T47D (cell line): ENCODE measurements around the gene GPC3.

Experiments
- DNase-seq, 2 experiments: peaks; one replicate each; pipeline versions ENCODE4 v3.0.0 to v3.0.0-alpha.2; 2011 to 2012; ENCODE audit warnings: low read depth in 1 of 2, low spot score in 1 of 2
- JUND ChIP-seq: IDR thresholded peaks from 2 replicates; pipeline ENCODE4 v1.6.1; 2012; ENCODE audit warnings: low read depth
- in situ Hi-C: cut with HindIII; loops from 2 replicates; pipeline ENCODE4 v1.10.0; 2016; ENCODE audit warnings: low sequenced_read_pairs, low pct_unique_long_range_greater_than_20kb

The GPC3 gene

DNA sequence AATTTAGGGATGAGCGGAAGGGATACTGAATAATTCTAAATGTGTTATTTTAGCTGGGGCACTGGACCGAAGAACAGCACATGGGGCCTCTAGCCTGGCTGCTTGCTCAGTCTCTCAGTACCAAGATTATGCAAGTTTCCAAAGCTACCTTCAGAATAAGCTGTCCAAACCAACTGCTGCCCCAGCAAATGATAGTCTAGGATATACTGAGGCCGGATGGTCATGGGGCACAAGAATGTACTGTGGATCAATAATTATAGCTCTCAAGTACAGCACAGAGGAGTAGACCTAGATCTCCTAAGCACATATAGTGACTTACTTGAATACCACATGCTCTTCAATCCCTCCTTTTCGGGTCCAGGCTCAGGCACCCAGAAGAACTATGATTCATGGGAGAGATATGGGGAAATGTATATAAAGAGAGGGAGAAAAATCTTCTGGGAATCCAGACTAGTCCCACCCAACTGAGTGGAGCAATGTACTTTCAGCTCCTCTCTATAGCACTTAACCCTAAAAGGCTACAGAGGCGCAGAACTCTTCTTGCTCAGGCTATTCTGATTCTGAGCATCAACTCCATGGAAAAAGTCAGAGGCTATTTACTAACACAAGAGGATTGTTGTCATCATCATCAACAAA lies 409.8 kb downstream of the GPC3 start:
- DNase-seq, result no peak
- in situ Hi-C loops, result no loop called here
- no peak for TF ChIP-seq JUND

DNA sequence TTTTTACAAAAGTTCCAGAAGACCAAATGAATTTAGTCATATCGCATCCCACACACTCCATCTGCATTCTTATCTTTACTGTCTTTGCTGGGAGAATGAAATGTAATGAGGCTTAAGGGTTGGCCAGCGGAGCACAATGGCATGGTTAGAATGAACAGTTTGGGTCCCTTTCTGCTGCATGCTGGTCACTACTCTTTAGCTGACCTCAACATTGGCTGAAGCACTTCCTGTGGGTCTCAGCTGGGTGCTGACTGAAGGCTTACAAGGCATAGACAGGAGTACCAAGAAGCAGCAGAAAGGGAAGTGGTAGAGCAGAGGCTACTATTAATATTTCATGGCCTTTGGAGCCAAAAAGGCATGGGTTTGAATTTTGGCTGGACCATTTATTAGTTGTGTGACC lies 410.7 kb downstream of the GPC3 start:
- DNase-seq, result no peak
- no peak for TF ChIP-seq JUND
- in situ Hi-C loops, result no loop called here

DNA sequence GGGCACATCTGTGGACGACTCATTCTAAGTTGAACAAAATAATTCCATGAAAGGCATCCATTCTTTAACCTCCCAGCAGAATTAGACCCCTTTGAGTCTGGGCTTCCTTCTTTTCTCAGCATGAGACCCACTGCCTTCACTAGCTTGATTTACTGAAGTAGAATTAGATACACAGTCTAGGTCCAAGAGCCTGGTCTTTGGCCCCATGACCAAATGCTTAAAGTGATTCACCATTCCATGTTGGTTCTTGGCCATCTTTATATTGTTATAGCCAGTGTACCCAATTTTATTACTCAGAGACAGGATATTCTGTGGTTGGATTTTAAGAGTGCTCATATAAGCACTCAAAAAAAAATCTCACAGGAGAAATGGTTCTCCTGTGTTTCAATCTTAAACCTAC lies 414.8 kb downstream of the GPC3 start:
- DNase-seq, result no peak
- in situ Hi-C loops, result no loop called here
- no peak for TF ChIP-seq JUND

DNA sequence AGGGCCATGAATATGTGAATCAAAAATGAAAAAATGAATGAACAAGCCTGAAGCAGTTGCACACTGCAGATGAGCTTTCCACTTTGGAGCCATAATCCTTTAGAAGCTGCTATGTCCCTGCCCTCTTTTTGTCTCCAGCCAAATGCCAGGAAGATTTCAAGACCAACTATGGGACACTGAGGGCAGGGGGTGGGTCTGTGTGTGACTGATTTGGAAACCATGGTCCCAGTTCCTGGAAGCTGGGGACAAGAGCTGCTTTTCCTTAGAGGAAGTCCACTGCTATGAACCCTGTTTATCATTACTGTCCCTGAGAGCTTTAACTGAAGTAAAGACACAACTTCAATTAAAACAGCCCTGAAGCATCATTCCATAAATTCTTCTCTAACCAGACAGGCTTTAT lies 416.2 kb downstream of the GPC3 start:
- TF ChIP-seq JUND, result no peak
- in situ Hi-C loops, result no loop called here
- DNase-seq, result no peak

DNA sequence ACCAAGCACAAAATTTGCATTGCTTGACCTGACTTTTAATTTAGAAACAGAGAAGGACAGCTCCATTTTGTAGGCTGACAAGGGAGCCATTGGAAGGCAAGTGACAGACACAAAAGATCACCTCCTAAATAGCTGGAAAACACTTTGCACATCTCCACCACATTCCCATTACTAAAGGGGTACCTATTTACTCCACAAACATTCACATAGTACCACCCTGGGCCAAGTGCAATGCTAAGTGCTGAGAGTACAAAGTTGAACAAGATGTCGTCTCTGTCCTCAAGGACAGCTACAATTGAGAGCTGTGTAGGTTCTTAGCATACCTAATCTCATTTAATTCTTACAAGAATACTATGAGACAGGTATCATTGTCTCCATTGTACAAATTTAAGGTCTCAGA lies 417.3 kb downstream of the GPC3 start:
- no peak for TF ChIP-seq JUND
- in situ Hi-C loops, result no loop called here
- no peak for DNase-seq

DNA sequence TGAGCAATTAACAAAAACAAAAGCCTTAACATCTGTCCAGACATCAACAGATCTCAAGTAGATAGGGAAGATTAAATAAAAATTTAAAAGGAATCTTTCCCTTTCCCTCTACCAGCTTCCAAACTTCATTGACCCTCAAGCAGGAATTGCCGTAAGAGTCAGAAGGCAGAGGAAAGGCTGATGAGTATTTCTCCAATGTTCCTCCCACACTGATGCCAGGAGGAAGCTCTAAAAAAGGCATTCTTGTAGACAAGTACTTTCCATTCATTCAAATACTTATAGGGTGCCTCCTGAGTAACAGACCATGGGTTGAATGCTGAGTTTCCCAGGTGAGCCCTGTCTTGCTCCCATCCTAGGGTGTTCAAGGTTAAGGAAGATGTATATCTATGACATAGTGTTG lies 418.5 kb downstream of the GPC3 start:
- no peak for DNase-seq
- no peak for TF ChIP-seq JUND
- in situ Hi-C loops, result no loop called here

DNA sequence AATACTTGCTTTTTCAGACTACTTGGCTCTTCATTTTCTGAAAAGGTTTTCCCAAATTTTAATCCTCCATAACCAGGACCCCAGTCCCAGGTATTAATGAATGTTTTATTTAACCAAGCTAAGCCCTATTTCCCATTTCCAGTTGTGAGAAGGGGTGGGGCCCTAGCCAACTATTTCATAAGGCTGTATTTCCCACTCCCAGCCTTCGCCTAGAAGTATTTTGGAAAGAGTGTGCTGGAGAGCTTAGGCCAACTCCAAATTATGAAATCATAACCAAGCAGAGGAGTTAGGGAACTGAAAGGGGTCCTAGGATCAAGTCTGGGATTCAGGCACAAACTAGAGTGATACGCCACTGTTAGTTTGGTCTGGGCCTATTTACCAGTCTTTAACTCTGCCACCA lies 421.7 kb downstream of the GPC3 start:
- DNase-seq, result no peak
- in situ Hi-C loops, result no loop called here
- TF ChIP-seq JUND, result no peak

DNA sequence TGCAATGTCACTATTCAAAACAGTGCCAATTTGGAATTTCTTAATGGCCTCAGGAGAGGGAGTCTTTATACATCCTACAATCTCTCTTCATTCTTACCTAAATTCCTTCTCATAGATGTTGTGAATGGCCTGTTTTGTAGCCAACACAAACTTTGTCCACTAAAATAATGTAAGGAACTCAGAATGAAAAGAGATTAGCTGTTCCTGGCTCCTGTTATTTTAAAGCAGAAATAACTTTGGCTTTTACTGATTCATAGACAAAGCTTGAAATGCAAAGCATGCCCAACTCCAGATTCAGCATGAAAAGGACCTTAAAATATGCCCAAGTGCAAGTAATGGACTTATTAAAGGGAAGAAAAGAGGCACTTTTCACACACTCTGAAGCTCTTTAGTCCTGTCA lies 424.1 kb downstream of the GPC3 start:
- TF ChIP-seq JUND, result no peak
- in situ Hi-C loops, result no loop called here
- DNase-seq, result no peak

DNA sequence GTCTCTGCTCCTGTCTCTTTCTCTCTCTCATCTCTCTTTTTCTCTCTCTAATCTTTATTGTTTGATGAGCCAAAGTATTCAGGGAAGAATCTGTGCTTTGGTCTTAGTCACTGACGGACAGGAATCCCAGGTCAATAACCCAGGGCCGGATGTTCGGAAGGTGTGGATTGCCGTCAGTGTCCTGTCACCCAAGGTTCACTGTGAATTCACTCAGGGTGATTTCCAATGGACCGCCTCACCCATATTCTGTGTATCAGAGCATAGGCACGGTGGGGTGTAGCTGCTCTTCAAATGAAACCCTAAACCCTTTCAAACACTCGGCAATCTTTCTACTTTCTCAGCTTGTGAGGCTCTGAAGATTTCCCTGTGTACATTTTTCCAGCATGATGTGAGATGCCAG lies 425.5 kb downstream of the GPC3 start:
- TF ChIP-seq JUND, result no peak
- DNase-seq, result no peak
- in situ Hi-C loops, result no loop called here

DNA sequence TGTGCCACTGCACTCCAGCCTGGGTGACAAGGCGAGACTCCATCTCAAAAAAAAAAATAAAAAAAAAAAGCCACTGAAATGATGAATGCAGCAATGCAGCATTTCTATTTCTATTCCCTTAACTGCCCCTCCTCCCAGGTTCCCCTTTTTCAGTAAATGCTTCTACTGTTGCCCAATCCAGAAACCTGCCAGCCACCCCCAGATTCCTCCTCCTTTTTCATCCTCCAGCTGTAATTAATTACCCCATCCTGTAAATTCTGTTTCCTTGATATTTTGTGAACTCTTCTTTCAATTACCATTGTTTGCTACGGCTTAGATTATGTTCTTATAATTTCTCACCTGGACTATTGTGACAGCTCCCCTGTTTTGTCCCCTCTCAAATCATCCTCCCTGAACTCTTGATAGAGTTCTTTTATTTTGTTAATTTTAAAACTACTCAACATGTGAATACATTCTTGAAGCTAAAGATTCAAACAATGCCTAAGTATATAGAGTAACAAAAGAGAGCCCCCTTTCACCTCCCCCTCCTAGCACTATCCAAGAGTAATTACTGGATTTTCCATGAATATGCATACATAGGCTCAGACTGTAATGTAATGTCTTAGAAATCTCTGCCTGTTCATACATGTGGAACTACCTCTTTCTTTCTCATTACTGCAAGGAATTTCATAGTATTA lies 429.5 kb downstream of the GPC3 start:
- in situ Hi-C loops, result no loop called here
- no peak for DNase-seq
- TF ChIP-seq JUND, result no peak

DNA sequence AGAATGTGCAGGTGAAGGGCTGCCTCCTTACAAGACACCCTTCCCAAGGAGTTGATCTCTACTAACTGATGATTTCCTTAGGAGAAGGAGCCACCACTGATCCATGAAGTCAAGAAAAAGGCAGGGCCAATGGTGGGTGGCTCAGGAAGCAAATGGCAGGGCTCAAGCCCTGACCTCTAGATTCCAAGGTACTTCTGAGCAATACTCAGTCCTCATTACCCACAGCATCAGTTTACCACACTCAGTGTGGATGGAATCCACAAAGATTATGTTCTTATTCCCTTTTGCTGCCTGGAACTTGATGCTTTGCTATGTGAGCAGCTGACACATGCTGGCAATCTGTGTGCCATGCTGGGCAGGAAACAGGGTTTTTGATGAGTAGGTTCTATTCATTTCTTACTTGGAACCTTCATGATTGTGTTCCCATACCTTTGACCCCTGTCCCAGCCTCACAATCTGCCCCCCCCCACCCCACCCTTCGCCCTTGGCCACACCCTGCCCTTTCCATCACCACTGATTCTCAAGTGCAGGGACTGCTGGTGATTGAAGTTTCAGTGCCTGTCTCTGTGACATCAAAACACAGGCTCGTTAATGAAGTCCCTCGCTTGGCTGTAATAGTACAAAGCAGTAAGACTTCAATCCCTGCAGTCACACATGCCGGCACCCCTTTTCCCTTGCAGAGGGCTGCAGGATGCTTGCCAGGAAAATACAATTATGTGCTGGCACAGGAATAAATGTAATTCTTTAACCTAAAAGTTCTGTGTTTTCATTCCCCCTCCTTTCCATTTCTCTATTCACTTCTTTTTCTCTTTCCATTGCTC lies 434.5 kb downstream of the GPC3 start:
- in situ Hi-C loops, result no loop called here
- TF ChIP-seq JUND, result no peak
- no peak for DNase-seq

DNA sequence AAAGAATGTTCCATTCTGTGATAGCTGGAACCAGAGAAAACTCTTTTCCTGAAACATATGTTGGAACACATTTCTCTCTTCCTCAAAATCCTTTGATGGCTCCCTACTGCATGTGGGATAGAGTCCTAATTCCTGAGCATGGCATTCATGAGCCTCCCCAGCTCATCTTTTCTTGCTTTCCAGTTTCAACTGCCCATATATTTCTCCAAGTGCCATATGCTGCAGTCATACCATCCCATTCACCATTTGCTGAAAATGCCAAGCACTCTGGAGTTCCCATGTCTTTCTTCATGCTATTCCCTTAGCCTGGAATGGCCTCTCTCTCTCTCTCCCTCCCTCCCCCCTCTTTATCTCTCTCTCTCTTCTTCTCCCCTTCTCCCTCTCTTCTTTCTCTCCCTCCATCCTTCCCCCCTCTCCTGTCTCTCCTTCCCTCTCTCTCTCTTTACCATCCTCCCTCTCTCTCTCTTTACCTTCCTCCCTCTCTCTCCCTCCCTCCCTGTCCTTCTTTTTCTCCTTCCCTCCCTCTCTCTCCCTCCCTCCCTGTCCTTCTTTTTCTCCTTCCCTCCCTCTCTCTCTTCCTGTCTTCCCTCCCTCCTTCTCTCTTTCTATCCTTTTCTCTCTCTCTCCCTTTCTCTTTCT lies 436.0 kb downstream of the GPC3 start:
- no peak for DNase-seq
- in situ Hi-C loops, result no loop called here
- no peak for TF ChIP-seq JUND

DNA sequence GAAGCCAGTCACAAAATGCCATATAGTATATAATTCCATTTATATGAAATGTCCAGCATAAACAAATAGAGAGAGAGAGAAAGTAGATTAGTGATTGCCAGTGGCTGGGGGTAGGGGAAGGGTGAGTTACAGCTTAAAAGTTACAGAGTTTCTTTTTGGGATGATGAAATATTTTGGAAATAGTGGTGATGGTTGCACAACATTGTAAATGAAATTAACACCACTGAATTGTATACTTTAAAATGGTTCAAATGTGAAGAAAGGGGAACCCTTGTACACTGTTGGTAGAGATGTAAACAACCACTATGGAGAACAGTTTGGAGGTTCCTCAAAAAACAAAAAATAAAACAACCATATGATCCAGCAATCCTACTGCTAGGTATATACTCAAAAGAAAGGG lies 439.0 kb downstream of the GPC3 start:
- in situ Hi-C loops, result no loop called here
- no peak for DNase-seq
- TF ChIP-seq JUND, result no peak
